CMK (cell line): Measurements from ENCODE around the gene OVCH2.

Experiments
- DNase-seq: peaks from one replicate; pipeline ENCODE4 v3.0.0-alpha.2; 2010; ENCODE audit warnings: low read depth

Gene OVCH2

DNA sequence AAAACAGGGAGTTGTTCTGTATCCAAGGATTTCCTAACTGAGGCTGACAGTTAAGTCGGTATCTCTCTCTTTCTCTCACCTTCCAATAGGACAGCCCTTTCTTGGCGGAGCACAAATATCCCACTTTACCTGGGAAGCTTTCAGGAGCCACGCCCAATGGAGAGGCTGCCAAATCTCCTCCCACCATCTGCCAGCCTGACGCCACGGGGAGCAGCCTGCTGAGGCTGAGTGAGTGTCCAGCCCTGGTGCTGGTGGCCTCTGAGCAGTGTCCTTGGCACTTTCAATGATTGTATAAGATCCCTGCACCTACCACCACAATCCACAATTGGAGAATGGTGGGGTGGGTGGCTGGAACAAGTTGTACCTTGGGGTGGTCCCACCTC, 66.6 kb downstream of the OVCH2 start:
- no peak for DNase-seq
